ENCODE measurements around the gene NPC1L1. TPM values are rescaled to one million over a fixed set of nuclear protein-coding genes. Genes with fewer than 3 reads are reported as not detected.

Gene NPC1L1
- total and polyA plus RNA-seq, 2 experiments from 2014 or later = 20.6 to 25.8 TPM

- peak overlapping the region; percentile 95 for H3K27ac ChIP-seq
- peaks cover 39% of the 10 kb centered on the region for H3K4me1 ChIP-seq (ENCODE audit: insufficient read depth)
- no peak overlapping the region for H2AFZ ChIP-seq
- H3K9me2 ChIP-seq (replicated peaks; ENCODE audit: insufficient read depth) = no peaks in the 10 kb centered on the region
- H3K27me3 ChIP-seq = no peaks in the 10 kb centered on the region
- H3K36me3 ChIP-seq (replicated peaks; ENCODE audit: insufficient read depth, low read depth) = no peaks in the 10 kb centered on the region
- no peak overlapping the region for H3K4me3 ChIP-seq
- H4K20me1 ChIP-seq (ENCODE audit: insufficient read depth, poor library complexity, severe bottlenecking) = no peaks in the 10 kb centered on the region
- 92% methylated on average over 5 of the region's 5 CpGs for WGBS (ENCODE audit: low lambda C conversion rate, missing lambda C conversion rate)
- peaks cover 39% of the 10 kb centered on the region for H3K79me2 ChIP-seq
- H3K9me3 ChIP-seq (ENCODE audit: low read depth) = no peaks in the 10 kb centered on the region
- peak overlapping the region; percentile 71 for H3K4me2 ChIP-seq
- no peak for TF ChIP-seq CTCF (IDR thresholded peaks at IDR 0.05; ENCODE audit: poor library complexity)
- no peak for TF ChIP-seq EZH2phosphoT487 (IDR thresholded peaks at IDR 0.05; ENCODE audit: low read depth, severe bottlenecking, unreplicated experiment)
- TF ChIP-seq EZH2 (IDR thresholded peaks at IDR 0.05; ENCODE audit: borderline replicate concordance) = no peak
- DNase-seq (ENCODE audit: low spot score) = no peak
These were observed 520 bp downstream of the NPC1L1 start for GRCh38 chr7:44540592-44541027.

GRCh38 chr7:44539669-44540506 lies 1.2 kb downstream of the NPC1L1 start:
- H3K27ac ChIP-seq = peak overlapping the region; percentile 95
- no peaks in the 10 kb centered on the region for H4K20me1 ChIP-seq (ENCODE audit: insufficient read depth, poor library complexity, severe bottlenecking)
- H3K4me1 ChIP-seq (ENCODE audit: insufficient read depth) = peaks cover 39% of the 10 kb centered on the region
- H3K27me3 ChIP-seq = no peaks in the 10 kb centered on the region
- H3K79me2 ChIP-seq = peaks cover 39% of the 10 kb centered on the region
- no peak overlapping the region for H2AFZ ChIP-seq
- no peak for TF ChIP-seq EZH2 (IDR thresholded peaks at IDR 0.05; ENCODE audit: borderline replicate concordance)
- TF ChIP-seq CTCF (IDR thresholded peaks at IDR 0.05; ENCODE audit: poor library complexity) = no peak
- no peak for TF ChIP-seq EZH2phosphoT487 (IDR thresholded peaks at IDR 0.05; ENCODE audit: low read depth, severe bottlenecking, unreplicated experiment)
- H3K4me3 ChIP-seq = no peak overlapping the region
- H3K9me2 ChIP-seq (replicated peaks; ENCODE audit: insufficient read depth) = no peaks in the 10 kb centered on the region
- 94% methylated on average over 27 of the region's 27 CpGs for WGBS (ENCODE audit: low lambda C conversion rate, missing lambda C conversion rate)
- peak overlapping the region; percentile 71 for H3K4me2 ChIP-seq
- H3K36me3 ChIP-seq (replicated peaks; ENCODE audit: insufficient read depth, low read depth) = no peaks in the 10 kb centered on the region
- no peak for DNase-seq (ENCODE audit: low spot score)
- no peaks in the 10 kb centered on the region for H3K9me3 ChIP-seq (ENCODE audit: low read depth)

GRCh38 chr7:44538798-44539668 lies 2.1 kb downstream of the NPC1L1 start:
- Histone ChIP-seq H4K20me1 (ENCODE audit: insufficient read depth, poor library complexity, severe bottlenecking) (no peaks in the 10 kb centered on the region), H3K4me1 (ENCODE audit: insufficient read depth) (peaks cover 46% of the 10 kb centered on the region), H3K4me2 (peak overlapping the region; percentile 71), H3K36me3 (replicated peaks; ENCODE audit: insufficient read depth, low read depth) (no peaks in the 10 kb centered on the region), H3K9me3 (ENCODE audit: low read depth) (no peaks in the 10 kb centered on the region), H3K9me2 (replicated peaks; ENCODE audit: insufficient read depth) (no peaks in the 10 kb centered on the region), H3K27me3 (no peaks in the 10 kb centered on the region), H3K79me2 (peaks cover 39% of the 10 kb centered on the region), H3K4me3 (no peak overlapping the region), H3K27ac (no peak overlapping the region), H2AFZ (no peak overlapping the region)
- no peak for DNase-seq (ENCODE audit: low spot score)
- no peak for TF ChIP-seq EZH2 (IDR thresholded peaks at IDR 0.05; ENCODE audit: borderline replicate concordance)
- WGBS (ENCODE audit: low lambda C conversion rate, missing lambda C conversion rate) = 92% methylated on average over 32 of the region's 32 CpGs

All from hepatocyte (in vitro differentiated cells).